NCI-H524 (cell line): ENCODE data around the gene ABHD4.
A peak's percentile ranks its signal among the peaks of the same experiment; 100 is the strongest.
"Not testable (repeated sequence)": the region's sequence is repeated elsewhere in the genome, so short reads cannot be mapped to it uniquely, and the experiment has no call there.

Source experiments
- DNase-seq, 2 experiments: peaks; one replicate each; lab custom pipeline; 2025; lab: John Stamatoyannopoulos, UW

Gene ABHD4

GRCh38 chr14:22627506-22628263 is 29.6 kb downstream of the ABHD4 start:
- no peak for DNase-seq

- DNase-seq, result no peak
These were observed 31.3 kb downstream of the ABHD4 start for GRCh38 chr14:22629361-22629760.

GRCh38 chr14:22630066-22630465 is 32.0 kb downstream of the ABHD4 start:
- no peak for DNase-seq

GRCh38 chr14:22630486-22630885 is 32.4 kb downstream of the ABHD4 start:
- no peak for DNase-seq

- no peak for DNase-seq
These were observed 36.3 kb downstream of the ABHD4 start for GRCh38 chr14:22634233-22634900.

- not testable (repeated sequence) for DNase-seq
These were observed 37.9 kb downstream of the ABHD4 start for GRCh38 chr14:22635980-22636379.

GRCh38 chr14:22640192-22640591 is 42.1 kb downstream of the ABHD4 start:
- no peak for DNase-seq

GRCh38 chr14:22641846-22642245 is 43.7 kb downstream of the ABHD4 start:
- DNase-seq, result no peak

GRCh38 chr14:22644305-22644635 is 46.2 kb downstream of the ABHD4 start, which contains the start of gene OR6J1:
Gene OR6J1, minus strand, starts transcription at chr14:22644352. Its CDS starts 9,541 bp downstream, at chr14:22634811.
- no peak for DNase-seq

GRCh38 chr14:22646570-22647254 is 48.6 kb downstream of the ABHD4 start:
- DNase-seq, result no peak

- no peak for DNase-seq
These were observed 50.4 kb downstream of the ABHD4 start for GRCh38 chr14:22648506-22648905.

- DNase-seq, result no peak
These were observed 52.1 kb downstream of the ABHD4 start for GRCh38 chr14:22650046-22650739.

- DNase-seq, result no peak
These were observed 52.9 kb downstream of the ABHD4 start for GRCh38 chr14:22650960-22651521.

- DNase-seq, result no peak
These were observed 53.5 kb downstream of the ABHD4 start for GRCh38 chr14:22651586-22651985.

GRCh38 chr14:22653012-22653621 is 55.0 kb downstream of the ABHD4 start:
- peak; percentile 76 to 90 for DNase-seq

- no peak for DNase-seq
These were observed 58.1 kb downstream of the ABHD4 start for GRCh38 chr14:22656226-22656625.

- no peak for DNase-seq
These were observed 59.0 kb downstream of the ABHD4 start for GRCh38 chr14:22656945-22657731.

- DNase-seq, result peak; percentile 30 to 84
These were observed 59.8 kb downstream of the ABHD4 start for GRCh38 chr14:22657861-22658260.

GRCh38 chr14:22658946-22659345 is 60.8 kb downstream of the ABHD4 start:
- no peak for DNase-seq

- DNase-seq, result no peak
These were observed 62.6 kb downstream of the ABHD4 start for GRCh38 chr14:22660654-22661053.
